NB4 (cell line): Measurements from ENCODE around the gene EHD3.

ENCODE experiments used
- CTCF ChIP-seq: IDR thresholded peaks from one replicate; pipeline ENCODE4 v1.5.1; 2012; ENCODE audit warnings: low read depth, low read length
- MAX ChIP-seq: IDR thresholded peaks from 2 replicates; pipeline ENCODE4 v1.6.1; 2011; ENCODE audit warnings: low read depth, low read length
- MYC ChIP-seq: IDR thresholded peaks from 2 replicates; pipeline ENCODE4 v1.6.1; 2011; ENCODE audit warnings: low read depth, low read length
- POLR2A ChIP-seq: IDR thresholded peaks from 2 replicates; pipeline ENCODE4 v1.6.1; 2011; ENCODE audit warnings: mild to moderate bottlenecking; ENCODE audit not compliant: insufficient read length; ENCODE audit errors: extremely low read depth

- no peak for TF ChIP-seq CTCF
- TF ChIP-seq MAX = no peak
- no peak for TF ChIP-seq POLR2A
- no peak for TF ChIP-seq MYC
These were observed 3.2 kb upstream of the EHD3 start for GRCh38 chr2:31230751-31231150.
